H1 (cell line): ENCODE results near the gene MAGI2. TPM values are rescaled to one million over a fixed set of nuclear protein-coding genes. Genes with fewer than 3 reads are reported as not detected.

ENCODE experiments used
- CTCF ChIA-PET: fragments of 300-600 bp; sonication (Branson Sonifier 250); formaldehyde crosslinking; loops from one replicate; lab custom pipeline; 2021; ENCODE audit not compliant: partially characterized antibody; lab: Charles Lee
- POLR2A ChIA-PET: fragments of 300-600 bp; sonication (Branson Sonifier 250); formaldehyde crosslinking; loops from one replicate; lab custom pipeline; 2021; ENCODE audit warnings: inconsistent platforms; ENCODE audit not compliant: partially characterized antibody; lab: Charles Lee
- DNase-seq, 2 experiments: peaks; one replicate each; pipeline versions ENCODE4 v3.0.0 to v3.0.0-alpha.2; 2010 to 2022; ENCODE audit warnings: low spot score in 2 of 2, low read depth in 1 of 2, mixed read lengths in 1 of 2
- FAIRE-seq: peaks from 2 replicates; lab custom pipeline; 2011; peaks lifted over from hg19 to GRCh38; lab: Jason Lieb, UNC
- H2AFZ ChIP-seq: 2 replicates; pipeline ENCODE4 v1.8.1; 2012; ENCODE audit warnings: low read length, inconsistent platforms
- H2AK5ac ChIP-seq: 2 replicates; pipeline ENCODE4 v1.6.1; 2013; ENCODE audit warnings: low read depth, low read length
- H2BK120ac ChIP-seq: replicated peaks from 2 replicates; pipeline ENCODE3; 2013; ENCODE audit warnings: low read depth, low read length, inconsistent platforms
- H2BK12ac ChIP-seq: 2 replicates; pipeline ENCODE4 v1.6.1; 2013; ENCODE audit warnings: low read depth, low read length
- H2BK15ac ChIP-seq: 2 replicates; pipeline ENCODE4 v1.6.1; 2013; ENCODE audit warnings: low read length
- H2BK20ac ChIP-seq: 2 replicates; pipeline ENCODE4 v1.6.1; 2013; ENCODE audit warnings: low read length
- H2BK5ac ChIP-seq: 2 replicates; pipeline ENCODE4 v1.6.1; 2013; ENCODE audit warnings: low read depth, low read length
- H3K14ac ChIP-seq: 2 replicates; pipeline ENCODE4 v1.6.1; 2013; ENCODE audit warnings: inconsistent platforms; ENCODE audit not compliant: insufficient read length
- H3K18ac ChIP-seq: 2 replicates; pipeline ENCODE4 v1.6.1; 2013; ENCODE audit warnings: low read length; ENCODE audit errors: extremely low read depth
- H3K23ac ChIP-seq: 2 replicates; pipeline ENCODE4 v1.6.1; 2013; ENCODE audit warnings: inconsistent platforms; ENCODE audit not compliant: insufficient read length
- H3K23me2 ChIP-seq: 2 replicates; pipeline ENCODE4 v1.6.1; 2013; ENCODE audit warnings: low read depth, low read length
- H3K27ac ChIP-seq: 2 replicates; pipeline ENCODE4 v1.6.1; 2011; ENCODE audit warnings: low read depth, low read length, inconsistent platforms
- H3K27me3 ChIP-seq, 4 experiments: replicated peaks in 1 of 4; 1 replicate in 1 of 4; 2 replicates in 3 of 4; pipeline versions ENCODE4 v1.6.1 to v1.8.1; 2011 to 2013; ENCODE audit warnings: low read length in 3 of 4, mild to moderate bottlenecking in 3 of 4, inconsistent platforms in 2 of 4, mixed read lengths in 2 of 4, moderate library complexity in 1 of 4; ENCODE audit not compliant: control insufficient read depth in 3 of 4, insufficient read depth in 3 of 4; ENCODE audit errors: extremely low read depth in 1 of 4
- H3K36me3 ChIP-seq, 4 experiments: 2 replicates each; pipeline versions ENCODE4 v1.6.1 to v1.8.1; 2011 to 2013; ENCODE audit warnings: mild to moderate bottlenecking in 4 of 4, low read length in 3 of 4, moderate library complexity in 2 of 4, control low read depth in 1 of 4, inconsistent platforms in 1 of 4; ENCODE audit not compliant: insufficient read depth in 4 of 4, control insufficient read depth in 2 of 4
- H3K4ac ChIP-seq: replicated peaks from 2 replicates; pipeline ENCODE3; 2013; ENCODE audit warnings: low read length, low read depth, mixed read lengths, inconsistent platforms; ENCODE audit not compliant: insufficient read length
- H3K4me1 ChIP-seq, 4 experiments: replicated peaks in 1 of 4; 1 replicate in 1 of 4; 2 replicates in 3 of 4; pipeline versions ENCODE4 v1.6.1 to v1.8.1; 2011 to 2013; ENCODE audit warnings: low read length in 3 of 4, inconsistent platforms in 2 of 4, mixed read lengths in 1 of 4; ENCODE audit not compliant: insufficient read depth in 4 of 4, control insufficient read depth in 3 of 4
- H3K4me2 ChIP-seq, 2 experiments: 2 replicates each; pipeline versions ENCODE4 v1.6.1 to v1.8.1; 2011 to 2013; ENCODE audit warnings: low read depth in 2 of 2, low read length in 2 of 2, control low read depth in 1 of 2, inconsistent platforms in 1 of 2, mild to moderate bottlenecking in 1 of 2; ENCODE audit not compliant: insufficient read depth in 1 of 2
- H3K4me3 ChIP-seq, 4 experiments: fragments of 200-600, 300-600 bp in 1 of 4; sonication (generic), shearing (Covaris generic), sonication (Bioruptor Twin) in 1 of 4; 2 replicates each; pipeline versions ENCODE4 v1.5.1 to v1.8.1; 2011 to 2016; ENCODE audit warnings: low read length in 4 of 4, low read depth in 3 of 4, control low read depth in 2 of 4, inconsistent platforms in 2 of 4, mild to moderate bottlenecking in 2 of 4, mixed read lengths in 1 of 4, moderate library complexity in 1 of 4; ENCODE audit not compliant: insufficient read depth in 2 of 4; ENCODE audit errors: extremely low read depth in 1 of 4
- H3K56ac ChIP-seq: replicated peaks from 2 replicates; pipeline ENCODE3; 2013; ENCODE audit warnings: low read depth, mild to moderate bottlenecking, mixed read lengths, low read length, inconsistent platforms; ENCODE audit not compliant: insufficient read length
- H3K79me1 ChIP-seq: 2 replicates; pipeline ENCODE4 v1.6.1; 2013; ENCODE audit warnings: low read depth, low read length, control low read depth
- H3K79me2 ChIP-seq, 2 experiments: 2 replicates each; pipeline versions ENCODE4 v1.6.1 to v1.8.1; 2012 to 2013; ENCODE audit warnings: low read length in 2 of 2, mild to moderate bottlenecking in 2 of 2, inconsistent platforms in 1 of 2; ENCODE audit not compliant: insufficient read depth in 2 of 2, control insufficient read depth in 1 of 2
- H3K9ac ChIP-seq, 4 experiments: replicated peaks in 1 of 4; 1 replicate in 1 of 4; 2 replicates in 3 of 4; pipeline versions ENCODE4 v1.6.1 to v1.8.1; 2011 to 2013; ENCODE audit warnings: low read depth in 3 of 4, low read length in 3 of 4, control low read depth in 2 of 4, mild to moderate bottlenecking in 2 of 4, moderate library complexity in 2 of 4, inconsistent platforms in 1 of 4; ENCODE audit errors: extremely low read depth in 1 of 4
- H3K9me3 ChIP-seq, 2 experiments: 2 replicates each; pipeline versions ENCODE4 v1.6.1 to v1.8.1; 2012 to 2013; ENCODE audit warnings: mild to moderate bottlenecking in 2 of 2, moderate library complexity in 2 of 2, control low read depth in 1 of 2, inconsistent platforms in 1 of 2, low read depth in 1 of 2, low read length in 1 of 2, mixed read lengths in 1 of 2; ENCODE audit not compliant: insufficient read depth in 2 of 2
- H4K20me1 ChIP-seq, 2 experiments: replicated peaks in 1 of 2; 2 replicates each; pipeline versions ENCODE3 to v1.8.1; 2011 to 2013; ENCODE audit warnings: inconsistent platforms in 2 of 2, low read length in 2 of 2, mild to moderate bottlenecking in 1 of 2; ENCODE audit not compliant: insufficient read depth in 2 of 2, control insufficient read depth in 1 of 2
- H4K5ac ChIP-seq: 2 replicates; pipeline ENCODE4 v1.6.1; 2013; ENCODE audit warnings: low read length, low read depth, mixed read lengths, inconsistent platforms; ENCODE audit not compliant: insufficient read length
- H4K8ac ChIP-seq: 2 replicates; pipeline ENCODE4 v1.8.0; 2013; ENCODE audit warnings: mild to moderate bottlenecking, moderate library complexity, low read length, inconsistent platforms; ENCODE audit not compliant: insufficient read depth; ENCODE audit errors: extremely low read depth
- H4K91ac ChIP-seq: replicated peaks from 2 replicates; pipeline ENCODE3; 2013; ENCODE audit warnings: low read length, mixed read lengths, inconsistent platforms; ENCODE audit not compliant: insufficient read length
- BRCA1 ChIP-seq: IDR thresholded peaks from 2 replicates; pipeline ENCODE4 v1.6.1; 2012; ENCODE audit warnings: low read depth, low read length, improper control_type of control experiment
- CTBP2 ChIP-seq: IDR thresholded peaks from 2 replicates; pipeline ENCODE4 v1.7.0; 2011; ENCODE audit warnings: borderline replicate concordance, mild to moderate bottlenecking, moderate library complexity, mixed read lengths, low read length; ENCODE audit not compliant: insufficient read depth, insufficient read length
- EGR1 ChIP-seq: IDR thresholded peaks from 2 replicates; pipeline ENCODE4 v1.6.1; 2011; ENCODE audit warnings: low read depth, low read length, borderline replicate concordance
- FOSL1 ChIP-seq: IDR thresholded peaks from 2 replicates; pipeline ENCODE4 v1.6.1; 2011; ENCODE audit warnings: mild to moderate bottlenecking, low read depth, low read length, moderate library complexity; ENCODE audit not compliant: insufficient read depth
- GTF2F1 ChIP-seq: IDR thresholded peaks from 2 replicates; pipeline ENCODE4 v1.6.1; 2012; ENCODE audit warnings: low read depth, low read length, improper control_type of control experiment, borderline replicate concordance
- HDAC6 ChIP-seq: IDR thresholded peaks from one replicate; pipeline ENCODE4 v1.7.1; 2012; ENCODE audit warnings: low read depth, mild to moderate bottlenecking, inconsistent platforms, low read length, moderate library complexity
- JUN ChIP-seq: IDR thresholded peaks from 2 replicates; pipeline ENCODE4 v1.6.1; 2011; ENCODE audit warnings: low read depth, mild to moderate bottlenecking, improper control_type of control experiment, low read length
- KDM5A ChIP-seq: fragments of 200-600 bp; IDR thresholded peaks from 2 replicates; pipeline ENCODE4 v1.7.1; 2012; ENCODE audit warnings: mild to moderate bottlenecking, low read length, inconsistent platforms, mixed read lengths
- NRF1 ChIP-seq: IDR thresholded peaks from 2 replicates; pipeline ENCODE4 v1.6.1; 2011; ENCODE audit warnings: mild to moderate bottlenecking, low read depth, low read length, improper control_type of control experiment
- SIN3A ChIP-seq, 2 experiments: IDR thresholded peaks in 1 of 2; conservative IDR thresholded peaks in 1 of 2; 2 replicates each; pipeline ENCODE4 v1.6.1; 2011 to 2012; ENCODE audit warnings: low read length in 2 of 2, improper control_type of control experiment in 1 of 2, low read depth in 1 of 2, mild to moderate bottlenecking in 1 of 2
- SIX5 ChIP-seq: IDR thresholded peaks from 2 replicates; pipeline ENCODE4 v1.6.1; 2011; ENCODE audit warnings: mild to moderate bottlenecking, low read depth, low read length
- TAF1 ChIP-seq: IDR thresholded peaks from 2 replicates; pipeline ENCODE4 v1.6.1; 2011; ENCODE audit warnings: mild to moderate bottlenecking, low read depth, low read length
- TAF7 ChIP-seq: optimal IDR thresholded peaks from 2 replicates; pipeline ENCODE3; 2011; ENCODE audit warnings: low read depth, mild to moderate bottlenecking, inconsistent platforms, low read length, moderate library complexity, borderline replicate concordance
- TCF12 ChIP-seq: IDR thresholded peaks from 2 replicates; pipeline ENCODE4 v1.6.1; 2011; ENCODE audit warnings: low read depth, mild to moderate bottlenecking, low read length
- YY1 ChIP-seq: IDR thresholded peaks from 2 replicates; pipeline ENCODE4 v1.6.1; 2011; ENCODE audit warnings: low read depth, mild to moderate bottlenecking, low read length
- WGBS, 2 experiments: shearing (Covaris generic) in 1 of 2; methylation state at CpG; one replicate each; pipeline versions ENCODE4 v1.1.6 to v1.1.7; 2013 to 2015; ENCODE audit warnings: low lambda C conversion rate in 2 of 2, mixed read lengths in 2 of 2, inconsistent platforms in 1 of 2, low coverage in 1 of 2, missing lambda C conversion rate in 1 of 2; ENCODE audit not compliant: insufficient replicate concordance in 2 of 2, insufficient coverage in 1 of 2, insufficient read length in 1 of 2; ENCODE audit errors: extremely low coverage in 1 of 2, missing lambda C conversion rate in 1 of 2; 5-methylcytosine and 5-hydroxymethylcytosine counted together
- polyA plus RNA-seq, 7 experiments: library from polyadenylated mRNA; depleted of rRNA in 3 of 7; stranded (reverse) in 5 of 7; unstranded in 2 of 7; fragments of >200 nt in 5 of 7; fragments of 200-250 nt in 2 of 7; gene quantifications; 1 replicate in 5 of 7; 2 replicates in 1 of 7; 4 replicates in 1 of 7; pipeline versions ENCODE4 v1.2.1 to v1.2.3, GENCODE V29; 2011 to 2013; ENCODE audit warnings: missing spikeins in 2 of 7, mixed read lengths in 2 of 7
- total RNA-seq: library from RNA; stranded (reverse); fragmentation: NEBNext Ultra II Directional; extraction: Animal tissue kit (Norgen Biotek cat#: 25700); gene quantifications from 2 replicates; pipeline ENCODE4 v1.2.1, GENCODE V29; 2021

The MAGI2 gene
- total and polyA plus RNA-seq, 2 of the 8 experiments (the other 6 are each of a cell fraction or from before 2014, with no cell fraction given), result 6.0 to 27.3 TPM

- no peak for DNase-seq
- no peaks in the 10 kb centered on the region for H3K4me1 ChIP-seq
- H3K9me3 ChIP-seq, result no peaks in the 10 kb centered on the region
- H3K56ac ChIP-seq, result no peak overlapping the region
- H3K14ac ChIP-seq, result no peak overlapping the region
- CTCF ChIA-PET, result no interaction called here
- no peak overlapping the region for H3K4ac ChIP-seq
- H2AFZ ChIP-seq, result no peak overlapping the region
- no peak overlapping the region for H2BK12ac ChIP-seq
- no peaks in the 10 kb centered on the region for H4K20me1 ChIP-seq
- FAIRE-seq, result no peak
- no peak overlapping the region for H4K5ac ChIP-seq
- no peak overlapping the region for H3K4me3 ChIP-seq
- no peaks in the 10 kb centered on the region for H3K79me1 ChIP-seq
- WGBS, 2 experiments, result 73% methylated on average over 3 of the region's 3 CpGs; no CpG with 5 or more reads in 1 of the 2 experiments
- H3K18ac ChIP-seq, result no peak overlapping the region
- H4K8ac ChIP-seq, result no peak overlapping the region
- H3K9ac ChIP-seq, result no peak overlapping the region
- no peaks in the 10 kb centered on the region for H3K27me3 ChIP-seq
- H3K79me2 ChIP-seq, result no peaks in the 10 kb centered on the region
- no peak overlapping the region for H2BK120ac ChIP-seq
- POLR2A ChIA-PET, result no interaction called here
- no peak overlapping the region for H3K27ac ChIP-seq
- no peak overlapping the region for H2AK5ac ChIP-seq
- no peak overlapping the region for H3K4me2 ChIP-seq
- H2BK5ac ChIP-seq, result no peak overlapping the region
- no peaks in the 10 kb centered on the region for H3K36me3 ChIP-seq
- no peaks in the 10 kb centered on the region for H3K23me2 ChIP-seq
- no peak overlapping the region for H3K23ac ChIP-seq
- no peak overlapping the region for H4K91ac ChIP-seq
- no peak overlapping the region for H2BK20ac ChIP-seq
- no peak overlapping the region for H2BK15ac ChIP-seq
- no peak for TF ChIP-seq FOSL1
- no peak for TF ChIP-seq SIN3A (conservative IDR thresholded peaks at IDR 0.05 in 1 of 2, IDR thresholded peaks at IDR 0.05 in 1 of 2; ENCODE audit: low read depth in 1 of 2, low read length in 2 of 2)
- TF ChIP-seq JUN, result no peak
- TF ChIP-seq YY1, result no peak
- TF ChIP-seq KDM5A, result no peak
- TF ChIP-seq TCF12, result no peak
- no peak for TF ChIP-seq SIX5
- no peak for TF ChIP-seq TAF1
- no peak for TF ChIP-seq CTBP2
- TF ChIP-seq EGR1, result no peak
- no peak for TF ChIP-seq HDAC6
- TF ChIP-seq GTF2F1, result no peak
- TF ChIP-seq NRF1, result no peak
- no peak for TF ChIP-seq BRCA1
- TF ChIP-seq TAF7, result no peak
These were observed 468.0 kb downstream of the MAGI2 start for GRCh38 chr7:78985509-78985908.
